DOHH2 (cell line): ENCODE data around the gene FNBP1L.

Source experiments
- CTCF ChIP-seq: fragments of 200-600 bp; sonication (generic); IDR thresholded peaks from one replicate; pipeline ENCODE4 v1.5.1; 2014; ENCODE audit warnings: antibody characterized with exemption, mild to moderate bottlenecking, low read depth, low read length; ENCODE audit not compliant: poor library complexity, severe bottlenecking
- EZH2phosphoT487 ChIP-seq: fragments of 200-600 bp; sonication (generic); IDR thresholded peaks from 2 replicates; pipeline ENCODE4 v1.6.1; 2017; ENCODE audit warnings: borderline replicate concordance, mild to moderate bottlenecking, antibody characterized with exemption, low read length, moderate library complexity, mixed read lengths

GRCh38 chr1:93533677-93534076 is 85.8 kb downstream of the FNBP1L start:
- TF ChIP-seq CTCF (no peak), EZH2phosphoT487 (no peak)
